ENCODE measurements around the gene FBXO24.
"Not testable (repeated sequence)": the region's sequence is repeated elsewhere in the genome, so short reads cannot be mapped to it uniquely, and the experiment has no call there.

Gene FBXO24

GRCh38 chr7:100546129-100546925 lies 39.8 kb upstream of the FBXO24 start:
- Histone ChIP-seq H3K27me3 (no peaks in the 10 kb centered on the region), H3K4me3 (ENCODE audit: low read depth, low read length) (no peak overlapping the region), H3K4me1 (peaks cover 22% of the 10 kb centered on the region), H3K36me3 (peaks cover 4% of the 10 kb centered on the region), H3K9me3 (no peaks in the 10 kb centered on the region)
- no peak for TF ChIP-seq CTCF (IDR thresholded peaks at IDR 0.05; ENCODE audit: low read depth, low read length)
- DNase-seq, result no peak

- Histone ChIP-seq H3K9me3 (no peaks in the 10 kb centered on the region), H3K4me1 (peaks cover 22% of the 10 kb centered on the region), H3K4me3 (ENCODE audit: low read depth, low read length) (no peak overlapping the region), H3K27me3 (no peaks in the 10 kb centered on the region), H3K36me3 (peaks cover 4% of the 10 kb centered on the region)
- TF ChIP-seq CTCF (IDR thresholded peaks at IDR 0.05; ENCODE audit: low read depth, low read length), result no peak
- DNase-seq, result no peak
Observed at GRCh38 chr7:100546926-100547800, 39.0 kb upstream of the FBXO24 start.

- no peak for DNase-seq
- Histone ChIP-seq H3K27me3 (no peaks in the 10 kb centered on the region), H3K4me3 (ENCODE audit: low read depth, low read length) (no peak overlapping the region), H3K36me3 (peaks cover 9% of the 10 kb centered on the region), H3K9me3 (no peaks in the 10 kb centered on the region), H3K4me1 (peaks cover 22% of the 10 kb centered on the region)
- no peak for TF ChIP-seq CTCF (IDR thresholded peaks at IDR 0.05; ENCODE audit: low read depth, low read length)
Observed at GRCh38 chr7:100547872-100548271, 38.3 kb upstream of the FBXO24 start.

- peaks cover 22% of the 10 kb centered on the region for H3K4me1 ChIP-seq
Observed at GRCh38 chr7:100548446-100548845, 37.7 kb upstream of the FBXO24 start.

GRCh38 chr7:100552532-100552931 lies 33.6 kb upstream of the FBXO24 start:
- no peaks in the 10 kb centered on the region for H3K4me1 ChIP-seq
- peaks cover 20% of the 10 kb centered on the region for H3K36me3 ChIP-seq
- TF ChIP-seq CTCF (IDR thresholded peaks at IDR 0.05; ENCODE audit: low read depth, low read length), result no peak
- H3K4me3 ChIP-seq (ENCODE audit: low read depth, low read length), result no peak overlapping the region
- no peak for DNase-seq
- H3K27me3 ChIP-seq, result no peaks in the 10 kb centered on the region
- no peaks in the 10 kb centered on the region for H3K9me3 ChIP-seq

More at GRCh38 chr7:100548446-100548845, 37.7 kb upstream of the FBXO24 start:
- H3K27me3 ChIP-seq; H3K36me3 ChIP-seq; H3K4me3 ChIP-seq (ENCODE audit: low read depth, low read length); DNase-seq; H3K9me3 ChIP-seq: not testable (repeated sequence)

GRCh38 chr7:100553032-100553431 lies 33.1 kb upstream of the FBXO24 start:
- no peaks in the 10 kb centered on the region for H3K4me1 ChIP-seq
- no peak overlapping the region for H3K4me3 ChIP-seq (ENCODE audit: low read depth, low read length)
- DNase-seq, result no peak
- peaks cover 20% of the 10 kb centered on the region for H3K36me3 ChIP-seq
- no peak for TF ChIP-seq CTCF (IDR thresholded peaks at IDR 0.05; ENCODE audit: low read depth, low read length)
- H3K9me3 ChIP-seq, result no peaks in the 10 kb centered on the region
- no peaks in the 10 kb centered on the region for H3K27me3 ChIP-seq
